Measurements from ENCODE around the gene C1orf159.

C1orf159 gene

GRCh38 chr1:1039145-1039910 lies 76.6 kb downstream of the C1orf159 start:
- H3K9me3 ChIP-seq (ENCODE audit: control insufficient read depth, low read length): no peaks in the 10 kb centered on the region
- no peak overlapping the region for H3K4me3 ChIP-seq (ENCODE audit: low read depth, low read length)
- H3K9ac ChIP-seq: no peak overlapping the region

GRCh38 chr1:1038694-1039093 lies 77.2 kb downstream of the C1orf159 start:
- no peak overlapping the region for H3K4me2 ChIP-seq (ENCODE audit: low read length)
- no peak overlapping the region for H3K27ac ChIP-seq
- no peaks in the 10 kb centered on the region for H3K27me3 ChIP-seq (ENCODE audit: control insufficient read depth, insufficient read depth, low read length)
- no peak overlapping the region for H3K9ac ChIP-seq
- no peaks in the 10 kb centered on the region for H3K9me3 ChIP-seq (ENCODE audit: control insufficient read depth, low read length)
- peaks cover 3% of the 10 kb centered on the region for H3K4me1 ChIP-seq
- no peaks in the 10 kb centered on the region for H3K36me3 ChIP-seq (ENCODE audit: control insufficient read depth, insufficient read depth, low read length)
- H2AFZ ChIP-seq: no peak overlapping the region
- no peak overlapping the region for H3K4me3 ChIP-seq (ENCODE audit: low read depth, low read length)
- H3K79me2 ChIP-seq: no peaks in the 10 kb centered on the region
- no peak for TF ChIP-seq CTCF (IDR thresholded peaks at IDR 0.05)

More at GRCh38 chr1:1039145-1039910, 76.6 kb downstream of the C1orf159 start:
- no peaks in the 10 kb centered on the region for H3K36me3 ChIP-seq (ENCODE audit: control insufficient read depth, insufficient read depth, low read length)
- H3K27ac ChIP-seq: no peak overlapping the region
- no peak overlapping the region for H3K4me2 ChIP-seq (ENCODE audit: low read length)
- no peaks in the 10 kb centered on the region for H3K27me3 ChIP-seq (ENCODE audit: control insufficient read depth, insufficient read depth, low read length)
- no peaks in the 10 kb centered on the region for H3K79me2 ChIP-seq
- no peak overlapping the region for H2AFZ ChIP-seq
- peaks cover 3% of the 10 kb centered on the region for H3K4me1 ChIP-seq
- no peak for TF ChIP-seq CTCF (IDR thresholded peaks at IDR 0.05)

DNA sequence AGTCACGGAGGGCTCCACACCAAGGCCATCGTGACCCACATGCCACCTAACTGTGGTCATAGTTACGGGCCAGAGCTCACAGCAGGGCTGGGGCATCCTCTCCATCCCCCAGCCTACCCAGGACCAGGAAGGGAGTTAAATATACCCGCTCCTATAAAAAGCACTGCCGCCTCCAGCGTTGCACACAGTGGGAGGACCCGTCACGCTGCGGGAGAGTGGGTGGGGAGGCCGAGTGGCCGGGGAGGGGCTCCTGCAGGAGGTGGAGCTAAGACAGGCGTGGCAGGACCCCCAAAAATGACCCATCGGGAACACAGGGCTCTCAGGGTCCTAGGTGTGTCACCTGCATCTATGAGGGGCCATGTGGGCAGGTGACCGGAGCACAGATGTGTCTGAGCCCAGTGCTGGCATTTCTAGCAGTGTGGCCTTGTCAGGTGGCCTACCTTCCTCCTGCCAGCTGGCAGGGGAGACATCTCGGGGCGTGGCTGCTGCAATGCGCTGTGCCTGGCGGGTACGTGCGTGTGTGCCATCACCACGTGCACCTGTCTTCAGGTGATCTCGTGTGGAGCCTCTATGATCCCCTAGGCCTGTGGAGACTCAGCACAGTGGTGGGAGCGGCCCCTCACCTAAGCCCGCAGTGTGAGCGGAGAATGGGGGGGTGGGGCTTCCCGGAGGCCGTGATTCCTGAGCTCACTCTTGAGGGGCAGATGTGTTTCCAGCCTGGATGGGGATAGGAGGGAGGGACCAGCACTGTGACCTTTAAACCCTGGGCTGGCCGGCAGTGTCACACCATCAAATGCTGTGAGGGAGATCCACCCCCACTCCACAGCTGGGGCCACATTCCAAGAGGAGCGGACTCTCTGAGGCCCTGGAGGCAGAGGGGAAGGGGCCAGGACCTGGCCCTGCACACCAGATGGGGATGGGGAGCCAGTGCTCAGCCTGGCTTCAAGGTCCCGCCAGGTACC lies 78.2 kb downstream of the C1orf159 start:
- Histone ChIP-seq H3K9me3 (ENCODE audit: control insufficient read depth, low read length) (no peaks in the 10 kb centered on the region), H3K27ac (no peak overlapping the region), H3K4me2 (ENCODE audit: low read length) (no peak overlapping the region), H3K9ac (no peak overlapping the region), H3K4me1 (peaks cover 3% of the 10 kb centered on the region), H3K27me3 (ENCODE audit: control insufficient read depth, insufficient read depth, low read length) (no peaks in the 10 kb centered on the region), H3K4me3 (ENCODE audit: low read depth, low read length) (no peak overlapping the region), H3K36me3 (ENCODE audit: control insufficient read depth, insufficient read depth, low read length) (no peaks in the 10 kb centered on the region), H3K79me2 (no peaks in the 10 kb centered on the region), H2AFZ (no peak overlapping the region)
- no peak for TF ChIP-seq CTCF (IDR thresholded peaks at IDR 0.05)

GRCh38 chr1:1035291-1035943 lies 80.5 kb downstream of the C1orf159 start:
- Histone ChIP-seq H3K36me3 (ENCODE audit: control insufficient read depth, insufficient read depth, low read length) (no peaks in the 10 kb centered on the region), H2AFZ (no peak overlapping the region), H3K27me3 (ENCODE audit: control insufficient read depth, insufficient read depth, low read length) (no peaks in the 10 kb centered on the region), H3K9me3 (ENCODE audit: control insufficient read depth, low read length) (no peaks in the 10 kb centered on the region), H3K4me2 (ENCODE audit: low read length) (no peak overlapping the region), H3K4me1 (peaks cover 3% of the 10 kb centered on the region), H3K9ac (no peak overlapping the region), H3K79me2 (no peaks in the 10 kb centered on the region), H3K27ac (no peak overlapping the region), H3K4me3 (ENCODE audit: low read depth, low read length) (no peak overlapping the region)
- no peak for TF ChIP-seq CTCF (IDR thresholded peaks at IDR 0.05)

All from parathyroid adenoma (tissue), 2 donors.